Neural progenitor cell (in vitro differentiated cells): Measurements from ENCODE around the gene TRMT1L. TPM values are rescaled to one million over a fixed set of nuclear protein-coding genes. Genes with fewer than 3 reads are reported as not detected.

ENCODE experiments used
- DNase-seq: peaks from one replicate; pipeline ENCODE4 v3.0.0-alpha.2; 2016; ENCODE audit warnings: low spot score
- H2AFZ ChIP-seq: fragments of 200-600 bp; sonication (generic); replicated peaks from 2 replicates; pipeline ENCODE4 v1.6.1; 2016; ENCODE audit warnings: antibody characterized with exemption
- H3F3A ChIP-seq: fragments of 200-600 bp; sonication (generic); 2 replicates; pipeline ENCODE4 v1.6.1; 2016; ENCODE audit warnings: antibody characterized with exemption, low read depth
- H3K27ac ChIP-seq: fragments of 200-600 bp; sonication (generic); 2 replicates; pipeline ENCODE4 v1.5.1; 2016; ENCODE audit warnings: mild to moderate bottlenecking
- H3K27me3 ChIP-seq: fragments of 200-600 bp; sonication (generic); 2 replicates; pipeline ENCODE4 v1.6.1; 2016; ENCODE audit warnings: mild to moderate bottlenecking, moderate library complexity
- H3K36me3 ChIP-seq: fragments of 200-600 bp; sonication (generic); 2 replicates; pipeline ENCODE4 v1.5.1; 2016
- H3K4me1 ChIP-seq: fragments of 200-600 bp; sonication (generic); 2 replicates; pipeline ENCODE4 v1.6.1; 2016; ENCODE audit warnings: mixed run types
- H3K4me2 ChIP-seq: fragments of 200-600 bp; sonication (generic); 2 replicates; pipeline ENCODE4 v1.6.1; 2016
- H3K4me3 ChIP-seq: fragments of 200-600 bp; sonication (generic); 2 replicates; pipeline ENCODE4 v1.5.1; 2016
- H3K79me2 ChIP-seq: fragments of 200-600 bp; sonication (generic); 2 replicates; pipeline ENCODE4 v1.6.1; 2016; ENCODE audit warnings: low read depth
- H3K9ac ChIP-seq: fragments of 200-600 bp; sonication (generic); 2 replicates; pipeline ENCODE4 v1.6.1; 2016
- H3K9me3 ChIP-seq: fragments of 200-600 bp; sonication (generic); 2 replicates; pipeline ENCODE4 v1.5.1; 2016; ENCODE audit warnings: low read depth
- H4K20me1 ChIP-seq: fragments of 200-600 bp; sonication (generic); 2 replicates; pipeline ENCODE4 v1.6.1; 2016; ENCODE audit warnings: low read depth
- H3K27ac Mint-ChIP-seq: 3 replicates; pipeline ENCODE4 v1.8.0; 2021; ENCODE audit warnings: mixed read lengths
- H3K27me3 Mint-ChIP-seq: 2 replicates; pipeline ENCODE4 v1.8.0; 2022; ENCODE audit warnings: low read depth, mild to moderate bottlenecking, inconsistent platforms, moderate library complexity, mixed read lengths; ENCODE audit not compliant: insufficient read depth
- H3K36me3 Mint-ChIP-seq: 3 replicates; pipeline ENCODE4 v1.8.0; 2021; ENCODE audit warnings: mixed read lengths
- H3K4me1 Mint-ChIP-seq: 3 replicates; pipeline ENCODE4 v1.8.0; 2021; ENCODE audit warnings: mixed read lengths
- H3K4me3 Mint-ChIP-seq: 3 replicates; pipeline ENCODE4 v1.8.0; 2021; ENCODE audit warnings: mild to moderate bottlenecking, moderate library complexity, mixed read lengths
- H3K9me3 Mint-ChIP-seq: 3 replicates; pipeline ENCODE4 v1.8.0; 2020; ENCODE audit warnings: mixed read lengths
- EZH2 ChIP-seq: fragments of 200-600 bp; sonication (generic); IDR thresholded peaks from 2 replicates; pipeline ENCODE4 v1.6.1; 2017; ENCODE audit warnings: antibody characterized with exemption, mild to moderate bottlenecking, moderate library complexity
- EZH2phosphoT487 ChIP-seq: fragments of 200-600 bp; sonication (generic); IDR thresholded peaks from 2 replicates; pipeline ENCODE4 v1.6.1; 2017; ENCODE audit warnings: antibody characterized with exemption
- total RNA-seq: library from RNA; depleted of rRNA; stranded (reverse); fragments of >200 nt; gene quantifications from 2 replicates; pipeline ENCODE4 v1.2.3, GENCODE V29; 2015; ENCODE audit warnings: low replicate concordance
- TF ChIP-seq, protein P1 (sequence below): fragments of 200-600 bp; sonication (generic); IDR thresholded peaks from 2 replicates; pipeline ENCODE4 v1.5.1; 2017; ENCODE audit warnings: antibody characterized with exemption, mild to moderate bottlenecking

TRMT1L gene
- total RNA-seq, 1 donor from 2014 or later: 58.9 TPM

DNA sequence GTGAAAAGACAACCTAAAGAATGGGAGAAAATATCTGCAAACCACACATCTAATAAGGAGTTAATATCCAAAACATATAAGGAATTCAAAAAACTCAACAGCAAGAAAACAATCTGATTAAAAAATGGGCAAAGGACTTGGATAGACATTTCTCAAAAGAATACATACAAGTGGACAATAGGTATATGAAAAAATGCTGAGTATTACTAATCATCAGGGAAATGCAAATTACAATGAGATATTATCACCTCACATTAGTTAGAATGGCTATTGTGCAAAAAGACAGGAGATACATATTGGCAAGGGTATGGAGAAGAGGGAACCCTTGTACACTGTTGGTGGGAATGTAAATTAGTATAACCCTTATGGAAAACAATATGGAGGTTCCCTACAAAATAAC is 44.9 kb downstream of the TRMT1L start:
- H3K79me2 ChIP-seq: no peaks in the 10 kb centered on the region
- no peaks in the 10 kb centered on the region for H3K27me3 ChIP-seq
- peaks cover 4% of the 10 kb centered on the region for H3K36me3 ChIP-seq
- no peak overlapping the region for H3K27ac ChIP-seq
- Mint-ChIP-seq H3K4me1 (no peaks in the 10 kb centered on the region), H3K27me3 (peaks cover 2% of the 10 kb centered on the region), H3K4me3 (no peak overlapping the region), H3K36me3 (peaks cover 12% of the 10 kb centered on the region), H3K9me3 (peaks cover 21% of the 10 kb centered on the region), H3K27ac (no peak overlapping the region)
- no peak for DNase-seq
- H3K9me3 ChIP-seq: peaks cover 6% of the 10 kb centered on the region
- no peak overlapping the region for H3K4me3 ChIP-seq
- H3K4me2 ChIP-seq: no peak overlapping the region
- TF ChIP-seq EZH2: no peak
- TF ChIP-seq EZH2phosphoT487: no peak
- TF ChIP-seq, protein P1, sequence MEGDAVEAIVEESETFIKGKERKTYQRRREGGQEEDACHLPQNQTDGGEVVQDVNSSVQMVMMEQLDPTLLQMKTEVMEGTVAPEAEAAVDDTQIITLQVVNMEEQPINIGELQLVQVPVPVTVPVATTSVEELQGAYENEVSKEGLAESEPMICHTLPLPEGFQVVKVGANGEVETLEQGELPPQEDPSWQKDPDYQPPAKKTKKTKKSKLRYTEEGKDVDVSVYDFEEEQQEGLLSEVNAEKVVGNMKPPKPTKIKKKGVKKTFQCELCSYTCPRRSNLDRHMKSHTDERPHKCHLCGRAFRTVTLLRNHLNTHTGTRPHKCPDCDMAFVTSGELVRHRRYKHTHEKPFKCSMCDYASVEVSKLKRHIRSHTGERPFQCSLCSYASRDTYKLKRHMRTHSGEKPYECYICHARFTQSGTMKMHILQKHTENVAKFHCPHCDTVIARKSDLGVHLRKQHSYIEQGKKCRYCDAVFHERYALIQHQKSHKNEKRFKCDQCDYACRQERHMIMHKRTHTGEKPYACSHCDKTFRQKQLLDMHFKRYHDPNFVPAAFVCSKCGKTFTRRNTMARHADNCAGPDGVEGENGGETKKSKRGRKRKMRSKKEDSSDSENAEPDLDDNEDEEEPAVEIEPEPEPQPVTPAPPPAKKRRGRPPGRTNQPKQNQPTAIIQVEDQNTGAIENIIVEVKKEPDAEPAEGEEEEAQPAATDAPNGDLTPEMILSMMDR: no peak
- H3K4me1 ChIP-seq: no peaks in the 10 kb centered on the region
- no peaks in the 10 kb centered on the region for H4K20me1 ChIP-seq
- no peak overlapping the region for H2AFZ ChIP-seq
- H3F3A ChIP-seq: no peaks in the 10 kb centered on the region
- H3K9ac ChIP-seq: no peak overlapping the region

DNA sequence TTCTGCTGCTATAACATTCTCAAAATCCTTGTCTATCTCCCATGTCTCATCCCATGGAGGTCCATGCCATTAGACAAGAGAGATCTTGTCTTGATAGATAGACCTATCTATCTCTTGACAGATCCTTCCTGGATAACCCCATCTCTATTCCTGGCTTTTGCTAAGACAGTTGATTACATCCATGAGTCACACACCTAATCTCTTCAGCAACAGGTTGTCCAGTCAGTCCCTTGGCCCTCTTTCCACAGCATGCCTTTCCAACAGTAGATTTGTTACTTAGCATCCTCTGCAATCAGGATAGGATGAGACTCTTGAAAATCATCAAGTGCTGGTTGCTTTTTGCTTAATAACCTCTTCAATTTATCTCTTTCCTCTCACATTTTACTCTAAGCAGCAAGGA is 46.6 kb downstream of the TRMT1L start:
- Histone ChIP-seq H3K79me2 (no peaks in the 10 kb centered on the region), H3K4me2 (no peak overlapping the region), H3K4me3 (no peak overlapping the region), H3F3A (no peaks in the 10 kb centered on the region), H4K20me1 (no peaks in the 10 kb centered on the region), H2AFZ (no peak overlapping the region), H3K9ac (no peak overlapping the region), H3K27ac (no peak overlapping the region), H3K4me1 (no peaks in the 10 kb centered on the region), H3K27me3 (no peaks in the 10 kb centered on the region), H3K9me3 (peaks cover 6% of the 10 kb centered on the region), H3K36me3 (peaks cover 4% of the 10 kb centered on the region)
- TF ChIP-seq EZH2: no peak
- H3K27me3 Mint-ChIP-seq: peaks cover 2% of the 10 kb centered on the region
- no peak for DNase-seq
- H3K9me3 Mint-ChIP-seq: peaks cover 26% of the 10 kb centered on the region
- H3K36me3 Mint-ChIP-seq: peaks cover 22% of the 10 kb centered on the region
- H3K4me1 Mint-ChIP-seq: no peaks in the 10 kb centered on the region
- no peak overlapping the region for H3K27ac Mint-ChIP-seq
- H3K4me3 Mint-ChIP-seq: no peak overlapping the region

DNA sequence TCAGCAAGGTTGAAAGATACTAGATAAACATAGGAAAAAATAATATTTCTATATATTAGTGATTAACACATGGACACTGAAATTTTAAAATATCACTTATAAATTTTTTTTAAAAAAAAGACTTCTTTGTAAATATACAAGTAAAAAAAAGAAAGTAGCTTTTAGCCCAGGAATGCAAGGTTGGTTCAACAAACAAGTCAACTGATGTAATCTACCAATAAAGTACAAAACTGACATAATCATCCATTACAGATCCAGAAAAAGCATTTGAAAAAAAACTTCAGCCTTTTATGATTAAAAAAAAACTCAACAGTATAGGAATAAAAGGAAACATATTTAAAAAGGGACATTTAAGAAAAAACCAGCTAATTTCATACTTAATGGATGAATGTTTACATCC is 48.4 kb downstream of the TRMT1L start:
- Histone ChIP-seq H3F3A (no peaks in the 10 kb centered on the region), H4K20me1 (no peaks in the 10 kb centered on the region), H3K4me3 (no peak overlapping the region), H3K4me2 (no peak overlapping the region), H3K9ac (no peak overlapping the region), H3K9me3 (peaks cover 6% of the 10 kb centered on the region), H2AFZ (no peak overlapping the region), H3K79me2 (no peaks in the 10 kb centered on the region), H3K36me3 (peaks cover 4% of the 10 kb centered on the region), H3K27ac (no peak overlapping the region), H3K4me1 (no peaks in the 10 kb centered on the region), H3K27me3 (no peaks in the 10 kb centered on the region)
- Mint-ChIP-seq H3K4me1 (no peaks in the 10 kb centered on the region), H3K27me3 (peaks cover 2% of the 10 kb centered on the region), H3K27ac (no peak overlapping the region), H3K4me3 (no peak overlapping the region), H3K36me3 (peaks cover 34% of the 10 kb centered on the region), H3K9me3 (peaks cover 26% of the 10 kb centered on the region)
- TF ChIP-seq EZH2 (no peak), EZH2phosphoT487 (no peak)
- TF ChIP-seq, protein P1: no peak
- no peak for DNase-seq

DNA sequence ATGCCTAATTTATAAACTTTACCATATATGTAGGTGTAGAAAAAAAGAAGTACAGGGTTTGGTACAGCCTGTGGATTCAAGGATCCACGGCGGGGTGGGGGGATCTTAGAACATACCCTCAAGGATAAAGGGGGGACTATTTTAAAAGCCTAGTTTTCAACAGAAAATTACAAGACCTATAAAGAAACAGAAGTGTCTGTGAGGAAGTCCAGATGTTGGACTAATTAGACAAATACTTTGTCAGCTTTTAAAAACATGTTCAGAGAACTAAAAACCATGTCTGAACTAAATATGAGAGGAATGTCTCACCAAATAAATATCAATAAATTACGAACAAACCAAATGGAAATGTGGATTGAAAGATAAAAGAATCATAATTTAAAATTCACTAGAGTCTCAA is 51.6 kb downstream of the TRMT1L start:
- Mint-ChIP-seq H3K27ac (no peak overlapping the region), H3K27me3 (peaks cover 2% of the 10 kb centered on the region), H3K9me3 (peaks cover 25% of the 10 kb centered on the region), H3K4me3 (no peak overlapping the region), H3K4me1 (no peaks in the 10 kb centered on the region), H3K36me3 (peaks cover 56% of the 10 kb centered on the region)
- H3K27me3 ChIP-seq: no peaks in the 10 kb centered on the region
- TF ChIP-seq, protein P1: no peak
- TF ChIP-seq EZH2 (no peak), EZH2phosphoT487 (no peak)
- H4K20me1 ChIP-seq: no peaks in the 10 kb centered on the region
- no peaks in the 10 kb centered on the region for H3K4me1 ChIP-seq
- peaks cover 6% of the 10 kb centered on the region for H3K9me3 ChIP-seq
- no peak overlapping the region for H3K27ac ChIP-seq
- peaks cover 17% of the 10 kb centered on the region for H3K36me3 ChIP-seq
- no peak for DNase-seq
- H3K4me2 ChIP-seq: no peak overlapping the region
- H3K4me3 ChIP-seq: no peak overlapping the region
- no peaks in the 10 kb centered on the region for H3K79me2 ChIP-seq
- no peak overlapping the region for H2AFZ ChIP-seq
- H3K9ac ChIP-seq: no peak overlapping the region
- no peaks in the 10 kb centered on the region for H3F3A ChIP-seq
